ENCODE measurements around the gene MRPL50. TPM values are rescaled to one million over a fixed set of nuclear protein-coding genes. Genes with fewer than 3 reads are reported as not detected.

Gene MRPL50
- total and polyA plus RNA-seq, 9 of the 15 experiments (the other 6 are each of a cell fraction or from before 2014, with no cell fraction given): 17.5 to 107 (median 37.4) TPM

GRCh38 chr9:101445353-101446029 is 47.1 kb upstream of the MRPL50 start (continued):
- no peak for TF ChIP-seq ZMIZ1 (IDR thresholded peaks at IDR 0.05; ENCODE audit: low read depth in 2 of 2, low read length in 2 of 2)
- no peak for TF ChIP-seq ZNF609 (CRISPR knock-in tag; IDR thresholded peaks at IDR 0.05; ENCODE audit: borderline replicate concordance)
- TF ChIP-seq CEBPG (CRISPR knock-in tag; IDR thresholded peaks at IDR 0.05): 0 out of 2 replicates have a peak, but pooled peaks have one; percentile 32
- TF ChIP-seq CEBPG (tag; conservative IDR thresholded peaks at IDR 0.05 in 1 of 2, IDR thresholded peaks at IDR 0.05 in 1 of 2): peak; percentile 76 to 90

Measured in K562 (cell line).